HepG2 (cell line): Measurements from ENCODE around the gene TDRD9. TPM values are rescaled to one million over a fixed set of nuclear protein-coding genes. Genes with fewer than 3 reads are reported as not detected.

Experiments
- CEBPB ChIP-seq: IDR thresholded peaks from 2 replicates; pipeline ENCODE4 v1.6.1; 2011; ENCODE audit warnings: low read depth, low read length, improper control_type of control experiment, borderline replicate concordance
- CENPX ChIP-seq: sonication (generic); formaldehyde crosslinking; IDR thresholded peaks from 2 replicates; pipeline ENCODE4 v1.9.0; 2021; ENCODE audit warnings: mild to moderate bottlenecking, missing genetic modification reagents, moderate library complexity
- CHD2 ChIP-seq: IDR thresholded peaks from 2 replicates; pipeline ENCODE4 v1.6.1; 2011; ENCODE audit warnings: low read depth, low read length, improper control_type of control experiment
- PAWR ChIP-seq: sonication (generic); formaldehyde crosslinking; IDR thresholded peaks from 2 replicates; pipeline ENCODE4 v1.4.0; 2020; ENCODE audit warnings: missing genetic modification reagents, mild to moderate bottlenecking, borderline replicate concordance
- REL ChIP-seq: sonication (generic); formaldehyde crosslinking; conservative IDR thresholded peaks from 2 replicates; pipeline ENCODE4 v1.8.0; 2022; ENCODE audit warnings: mild to moderate bottlenecking, missing genetic modification reagents, moderate library complexity
- SUZ12 ChIP-seq: fragments of 150-350 bp; IDR thresholded peaks from 2 replicates; pipeline ENCODE4 v1.6.1; 2014; ENCODE audit warnings: low read depth, low read length
- ZBTB40 ChIP-seq, 2 experiments: fragments of 450-650 bp in 1 of 2; sonication (generic) in 1 of 2; formaldehyde crosslinking in 1 of 2; IDR thresholded peaks; 2 replicates each; pipeline versions ENCODE4 v1.6.1 to v1.8.0; 2016 to 2022; ENCODE audit warnings: antibody characterized with exemption in 1 of 2, mild to moderate bottlenecking in 1 of 2, missing genetic modification reagents in 1 of 2
- ZNF24 ChIP-seq: fragments of 450-650 bp; IDR thresholded peaks from 2 replicates; pipeline ENCODE4 v1.6.1; 2017; ENCODE audit warnings: antibody characterized with exemption, mild to moderate bottlenecking
- ZNF619 ChIP-seq: sonication (generic); formaldehyde crosslinking; IDR thresholded peaks from 2 replicates; pipeline ENCODE4 v1.4.0; 2020; ENCODE audit warnings: mild to moderate bottlenecking, missing genetic modification reagents
- ZNF770 ChIP-seq: sonication (generic); formaldehyde crosslinking; IDR thresholded peaks from 2 replicates; pipeline ENCODE4 v1.5.0; 2020; ENCODE audit warnings: mild to moderate bottlenecking, missing genetic modification reagents
- ZNF776 ChIP-seq: sonication (generic); formaldehyde crosslinking; IDR thresholded peaks from 2 replicates; pipeline ENCODE4 v1.4.0; 2020; ENCODE audit warnings: mild to moderate bottlenecking, missing genetic modification reagents
- polyA plus RNA-seq, 8 experiments: library from polyadenylated mRNA; depleted of rRNA in 3 of 8; stranded (reverse) in 7 of 8; unstranded in 1 of 8; fragments of >200 nt; fragmentation: Illumina TruSeq in 4 of 8; extraction: Trizol in 4 of 8; gene quantifications; 2 replicates each; pipeline versions ENCODE4 v1.2.1 to v1.2.3, GENCODE V29; 2011 to 2016; ENCODE audit warnings: low read depth in 4 of 8, missing spikeins in 1 of 8, mixed read lengths in 1 of 8; ENCODE audit not compliant: insufficient read depth in 1 of 8
- total RNA-seq, 5 experiments: library from RNA; depleted of rRNA; stranded (reverse); fragments of >200 nt; fragmentation: Illumina TruSeq; extraction: Trizol; gene quantifications; 2 replicates each; pipeline ENCODE4 v1.2.3, GENCODE V29; 2016; ENCODE audit warnings: low read depth in 1 of 5
- TF ChIP-seq, protein P1 (sequence below): sonication (generic); formaldehyde crosslinking; IDR thresholded peaks from 2 replicates; pipeline ENCODE4 v1.4.0; 2020; ENCODE audit warnings: missing genetic modification reagents
- TF ChIP-seq, protein P2 (sequence below): sonication (generic); formaldehyde crosslinking; IDR thresholded peaks from 2 replicates; pipeline ENCODE4 v1.8.0; 2022; ENCODE audit warnings: mild to moderate bottlenecking, missing genetic modification reagents, moderate library complexity

Gene TDRD9
- total and polyA plus RNA-seq, 2 of the 13 experiments (the other 11 are each of a cell fraction or from before 2014, with no cell fraction given) = not detected

- no peak for TF ChIP-seq ZBTB40 (IDR thresholded peaks at IDR 0.05)
- peak; percentile 61; the same call in 1 of the 2 replicates for TF ChIP-seq ZBTB40 (CRISPR knock-in tag; IDR thresholded peaks at IDR 0.05)
- TF ChIP-seq, protein P1, sequence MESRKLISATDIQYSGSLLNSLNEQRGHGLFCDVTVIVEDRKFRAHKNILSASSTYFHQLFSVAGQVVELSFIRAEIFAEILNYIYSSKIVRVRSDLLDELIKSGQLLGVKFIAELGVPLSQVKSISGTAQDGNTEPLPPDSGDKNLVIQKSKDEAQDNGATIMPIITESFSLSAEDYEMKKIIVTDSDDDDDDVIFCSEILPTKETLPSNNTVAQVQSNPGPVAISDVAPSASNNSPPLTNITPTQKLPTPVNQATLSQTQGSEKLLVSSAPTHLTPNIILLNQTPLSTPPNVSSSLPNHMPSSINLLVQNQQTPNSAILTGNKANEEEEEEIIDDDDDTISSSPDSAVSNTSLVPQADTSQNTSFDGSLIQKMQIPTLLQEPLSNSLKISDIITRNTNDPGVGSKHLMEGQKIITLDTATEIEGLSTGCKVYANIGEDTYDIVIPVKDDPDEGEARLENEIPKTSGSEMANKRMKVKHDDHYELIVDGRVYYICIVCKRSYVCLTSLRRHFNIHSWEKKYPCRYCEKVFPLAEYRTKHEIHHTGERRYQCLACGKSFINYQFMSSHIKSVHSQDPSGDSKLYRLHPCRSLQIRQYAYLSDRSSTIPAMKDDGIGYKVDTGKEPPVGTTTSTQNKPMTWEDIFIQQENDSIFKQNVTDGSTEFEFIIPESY = peak; percentile 12; the same call in 1 of the 2 replicates
- TF ChIP-seq, protein P2, sequence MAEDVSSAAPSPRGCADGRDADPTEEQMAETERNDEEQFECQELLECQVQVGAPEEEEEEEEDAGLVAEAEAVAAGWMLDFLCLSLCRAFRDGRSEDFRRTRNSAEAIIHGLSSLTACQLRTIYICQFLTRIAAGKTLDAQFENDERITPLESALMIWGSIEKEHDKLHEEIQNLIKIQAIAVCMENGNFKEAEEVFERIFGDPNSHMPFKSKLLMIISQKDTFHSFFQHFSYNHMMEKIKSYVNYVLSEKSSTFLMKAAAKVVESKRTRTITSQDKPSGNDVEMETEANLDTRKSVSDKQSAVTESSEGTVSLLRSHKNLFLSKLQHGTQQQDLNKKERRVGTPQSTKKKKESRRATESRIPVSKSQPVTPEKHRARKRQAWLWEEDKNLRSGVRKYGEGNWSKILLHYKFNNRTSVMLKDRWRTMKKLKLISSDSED (CRISPR knock-in tag) = no peak
- TF ChIP-seq CEBPB = no peak
- TF ChIP-seq ZNF770 = peak; percentile 37; the same call in 1 of the 2 replicates
- TF ChIP-seq PAWR (CRISPR knock-in tag) = no peak
- TF ChIP-seq ZNF619 (CRISPR knock-in tag) = peak; percentile 53; the same call in 1 of the 2 replicates
- peak; percentile 57; the same call in 1 of the 2 replicates for TF ChIP-seq CHD2
- TF ChIP-seq SUZ12 = no peak
- peak; percentile 69; the same call in 1 of the 2 replicates for TF ChIP-seq ZNF24
- no peak for TF ChIP-seq CENPX (CRISPR knock-in tag)
- no peak; the same call in 1 of the 2 replicates for TF ChIP-seq ZNF776 (CRISPR knock-in tag)
- no peak for TF ChIP-seq REL
Observed at GRCh38 chr14:103879570-103880347, 48.5 kb upstream of the TDRD9 start (continued).
